H1 (cell line): ENCODE results near the gene STAP2. TPM values are rescaled to one million over a fixed set of nuclear protein-coding genes. Genes with fewer than 3 reads are reported as not detected.
"Not testable (repeated sequence)": the region's sequence is repeated elsewhere in the genome, so short reads cannot be mapped to it uniquely, and the experiment has no call there.

ENCODE experiments used
- CTCF ChIA-PET: fragments of 300-600 bp; sonication (Branson Sonifier 250); formaldehyde crosslinking; loops from one replicate; lab custom pipeline; 2021; ENCODE audit not compliant: partially characterized antibody; lab: Charles Lee
- POLR2A ChIA-PET: fragments of 300-600 bp; sonication (Branson Sonifier 250); formaldehyde crosslinking; loops from one replicate; lab custom pipeline; 2021; ENCODE audit warnings: inconsistent platforms; ENCODE audit not compliant: partially characterized antibody; lab: Charles Lee
- DNase-seq, 2 experiments: peaks; one replicate each; pipeline versions ENCODE4 v3.0.0 to v3.0.0-alpha.2; 2010 to 2022; ENCODE audit warnings: low spot score in 2 of 2, low read depth in 1 of 2, mixed read lengths in 1 of 2
- FAIRE-seq: peaks from 2 replicates; lab custom pipeline; 2011; peaks lifted over from hg19 to GRCh38; lab: Jason Lieb, UNC
- H2AFZ ChIP-seq: 2 replicates; pipeline ENCODE4 v1.8.1; 2012; ENCODE audit warnings: low read length, inconsistent platforms
- H2AK5ac ChIP-seq: 2 replicates; pipeline ENCODE4 v1.6.1; 2013; ENCODE audit warnings: low read depth, low read length
- H2BK120ac ChIP-seq: replicated peaks from 2 replicates; pipeline ENCODE3; 2013; ENCODE audit warnings: low read depth, low read length, inconsistent platforms
- H2BK12ac ChIP-seq: 2 replicates; pipeline ENCODE4 v1.6.1; 2013; ENCODE audit warnings: low read depth, low read length
- H2BK15ac ChIP-seq: 2 replicates; pipeline ENCODE4 v1.6.1; 2013; ENCODE audit warnings: low read length
- H2BK20ac ChIP-seq: 2 replicates; pipeline ENCODE4 v1.6.1; 2013; ENCODE audit warnings: low read length
- H2BK5ac ChIP-seq: 2 replicates; pipeline ENCODE4 v1.6.1; 2013; ENCODE audit warnings: low read depth, low read length
- H3K14ac ChIP-seq: 2 replicates; pipeline ENCODE4 v1.6.1; 2013; ENCODE audit warnings: inconsistent platforms; ENCODE audit not compliant: insufficient read length
- H3K18ac ChIP-seq: 2 replicates; pipeline ENCODE4 v1.6.1; 2013; ENCODE audit warnings: low read length; ENCODE audit errors: extremely low read depth
- H3K23ac ChIP-seq: 2 replicates; pipeline ENCODE4 v1.6.1; 2013; ENCODE audit warnings: inconsistent platforms; ENCODE audit not compliant: insufficient read length
- H3K23me2 ChIP-seq: 2 replicates; pipeline ENCODE4 v1.6.1; 2013; ENCODE audit warnings: low read depth, low read length
- H3K27ac ChIP-seq: 2 replicates; pipeline ENCODE4 v1.6.1; 2011; ENCODE audit warnings: low read depth, low read length, inconsistent platforms
- H3K27me3 ChIP-seq, 4 experiments: replicated peaks in 1 of 4; 1 replicate in 1 of 4; 2 replicates in 3 of 4; pipeline versions ENCODE4 v1.6.1 to v1.8.1; 2011 to 2013; ENCODE audit warnings: low read length in 3 of 4, mild to moderate bottlenecking in 3 of 4, inconsistent platforms in 2 of 4, mixed read lengths in 2 of 4, moderate library complexity in 1 of 4; ENCODE audit not compliant: control insufficient read depth in 3 of 4, insufficient read depth in 3 of 4; ENCODE audit errors: extremely low read depth in 1 of 4
- H3K36me3 ChIP-seq, 4 experiments: 2 replicates each; pipeline versions ENCODE4 v1.6.1 to v1.8.1; 2011 to 2013; ENCODE audit warnings: mild to moderate bottlenecking in 4 of 4, low read length in 3 of 4, moderate library complexity in 2 of 4, control low read depth in 1 of 4, inconsistent platforms in 1 of 4; ENCODE audit not compliant: insufficient read depth in 4 of 4, control insufficient read depth in 2 of 4
- H3K4ac ChIP-seq: replicated peaks from 2 replicates; pipeline ENCODE3; 2013; ENCODE audit warnings: low read length, low read depth, mixed read lengths, inconsistent platforms; ENCODE audit not compliant: insufficient read length
- H3K4me1 ChIP-seq, 4 experiments: replicated peaks in 1 of 4; 1 replicate in 1 of 4; 2 replicates in 3 of 4; pipeline versions ENCODE4 v1.6.1 to v1.8.1; 2011 to 2013; ENCODE audit warnings: low read length in 3 of 4, inconsistent platforms in 2 of 4, mixed read lengths in 1 of 4; ENCODE audit not compliant: insufficient read depth in 4 of 4, control insufficient read depth in 3 of 4
- H3K4me2 ChIP-seq, 2 experiments: 2 replicates each; pipeline versions ENCODE4 v1.6.1 to v1.8.1; 2011 to 2013; ENCODE audit warnings: low read depth in 2 of 2, low read length in 2 of 2, control low read depth in 1 of 2, inconsistent platforms in 1 of 2, mild to moderate bottlenecking in 1 of 2; ENCODE audit not compliant: insufficient read depth in 1 of 2
- H3K4me3 ChIP-seq, 4 experiments: fragments of 200-600, 300-600 bp in 1 of 4; sonication (generic), shearing (Covaris generic), sonication (Bioruptor Twin) in 1 of 4; 2 replicates each; pipeline versions ENCODE4 v1.5.1 to v1.8.1; 2011 to 2016; ENCODE audit warnings: low read length in 4 of 4, low read depth in 3 of 4, control low read depth in 2 of 4, inconsistent platforms in 2 of 4, mild to moderate bottlenecking in 2 of 4, mixed read lengths in 1 of 4, moderate library complexity in 1 of 4; ENCODE audit not compliant: insufficient read depth in 2 of 4; ENCODE audit errors: extremely low read depth in 1 of 4
- H3K56ac ChIP-seq: replicated peaks from 2 replicates; pipeline ENCODE3; 2013; ENCODE audit warnings: low read depth, mild to moderate bottlenecking, mixed read lengths, low read length, inconsistent platforms; ENCODE audit not compliant: insufficient read length
- H3K79me1 ChIP-seq: 2 replicates; pipeline ENCODE4 v1.6.1; 2013; ENCODE audit warnings: low read depth, low read length, control low read depth
- H3K79me2 ChIP-seq, 2 experiments: 2 replicates each; pipeline versions ENCODE4 v1.6.1 to v1.8.1; 2012 to 2013; ENCODE audit warnings: low read length in 2 of 2, mild to moderate bottlenecking in 2 of 2, inconsistent platforms in 1 of 2; ENCODE audit not compliant: insufficient read depth in 2 of 2, control insufficient read depth in 1 of 2
- H3K9ac ChIP-seq, 4 experiments: replicated peaks in 1 of 4; 1 replicate in 1 of 4; 2 replicates in 3 of 4; pipeline versions ENCODE4 v1.6.1 to v1.8.1; 2011 to 2013; ENCODE audit warnings: low read depth in 3 of 4, low read length in 3 of 4, control low read depth in 2 of 4, mild to moderate bottlenecking in 2 of 4, moderate library complexity in 2 of 4, inconsistent platforms in 1 of 4; ENCODE audit errors: extremely low read depth in 1 of 4
- H3K9me3 ChIP-seq, 2 experiments: 2 replicates each; pipeline versions ENCODE4 v1.6.1 to v1.8.1; 2012 to 2013; ENCODE audit warnings: mild to moderate bottlenecking in 2 of 2, moderate library complexity in 2 of 2, control low read depth in 1 of 2, inconsistent platforms in 1 of 2, low read depth in 1 of 2, low read length in 1 of 2, mixed read lengths in 1 of 2; ENCODE audit not compliant: insufficient read depth in 2 of 2
- H4K20me1 ChIP-seq, 2 experiments: replicated peaks in 1 of 2; 2 replicates each; pipeline versions ENCODE3 to v1.8.1; 2011 to 2013; ENCODE audit warnings: inconsistent platforms in 2 of 2, low read length in 2 of 2, mild to moderate bottlenecking in 1 of 2; ENCODE audit not compliant: insufficient read depth in 2 of 2, control insufficient read depth in 1 of 2
- H4K5ac ChIP-seq: 2 replicates; pipeline ENCODE4 v1.6.1; 2013; ENCODE audit warnings: low read length, low read depth, mixed read lengths, inconsistent platforms; ENCODE audit not compliant: insufficient read length
- H4K8ac ChIP-seq: 2 replicates; pipeline ENCODE4 v1.8.0; 2013; ENCODE audit warnings: mild to moderate bottlenecking, moderate library complexity, low read length, inconsistent platforms; ENCODE audit not compliant: insufficient read depth; ENCODE audit errors: extremely low read depth
- H4K91ac ChIP-seq: replicated peaks from 2 replicates; pipeline ENCODE3; 2013; ENCODE audit warnings: low read length, mixed read lengths, inconsistent platforms; ENCODE audit not compliant: insufficient read length
- WGBS, 2 experiments: shearing (Covaris generic) in 1 of 2; methylation state at CpG; one replicate each; pipeline versions ENCODE4 v1.1.6 to v1.1.7; 2013 to 2015; ENCODE audit warnings: low lambda C conversion rate in 2 of 2, mixed read lengths in 2 of 2, inconsistent platforms in 1 of 2, low coverage in 1 of 2, missing lambda C conversion rate in 1 of 2; ENCODE audit not compliant: insufficient replicate concordance in 2 of 2, insufficient coverage in 1 of 2, insufficient read length in 1 of 2; ENCODE audit errors: extremely low coverage in 1 of 2, missing lambda C conversion rate in 1 of 2; 5-methylcytosine and 5-hydroxymethylcytosine counted together
- polyA plus RNA-seq, 7 experiments: library from polyadenylated mRNA; depleted of rRNA in 3 of 7; stranded (reverse) in 5 of 7; unstranded in 2 of 7; fragments of >200 nt in 5 of 7; fragments of 200-250 nt in 2 of 7; gene quantifications; 1 replicate in 5 of 7; 2 replicates in 1 of 7; 4 replicates in 1 of 7; pipeline versions ENCODE4 v1.2.1 to v1.2.3, GENCODE V29; 2011 to 2013; ENCODE audit warnings: missing spikeins in 2 of 7, mixed read lengths in 2 of 7
- total RNA-seq: library from RNA; stranded (reverse); fragmentation: NEBNext Ultra II Directional; extraction: Animal tissue kit (Norgen Biotek cat#: 25700); gene quantifications from 2 replicates; pipeline ENCODE4 v1.2.1, GENCODE V29; 2021

STAP2 gene
- total and polyA plus RNA-seq, 2 of the 8 experiments (the other 6 are each of a cell fraction or from before 2014, with no cell fraction given), result 15.3 to 37.3 TPM

- H3K4me3 ChIP-seq, H2BK20ac ChIP-seq, H3K23ac ChIP-seq, H3K4me1 ChIP-seq, FAIRE-seq, H3K79me1 ChIP-seq, H3K9ac ChIP-seq, H4K5ac ChIP-seq, H3K27me3 ChIP-seq, H2BK5ac ChIP-seq, H2BK15ac ChIP-seq, H3K23me2 ChIP-seq, H4K91ac ChIP-seq, H3K4ac ChIP-seq, H3K4me2 ChIP-seq, H2BK12ac ChIP-seq, DNase-seq, H3K27ac ChIP-seq, H2AK5ac ChIP-seq, H3K9me3 ChIP-seq, H3K56ac ChIP-seq, H4K8ac ChIP-seq, H3K18ac ChIP-seq, H3K79me2 ChIP-seq, H2BK120ac ChIP-seq, H2AFZ ChIP-seq, H3K14ac ChIP-seq: not testable (repeated sequence)
- ChIA-PET POLR2A (interaction anchor here (1.3 kb wide), 1 partner anchor 82 kb away, joined by 3 read pairs; no protein-coding TSS in a partner anchor), CTCF (interaction anchor here (20.4 kb wide), 1 partner anchor 77 kb away, joined by 311 read pairs; the partner anchor contains the start of gene SHD)
- H4K20me1 ChIP-seq, result peaks cover 0 to 11% of the 10 kb centered on the region in 2 experiments
- WGBS, 2 experiments, result 95% methylated on average over 10 of the region's 16 CpGs; no CpG with 5 or more reads in 1 of the 2 experiments
- peaks cover 0 to 21% (median 9%) of the 10 kb centered on the region in 4 experiments; a peak in 6 of 8 replicates for H3K36me3 ChIP-seq
Measured at GRCh38 chr19:4349225-4349624, 10.6 kb upstream of the STAP2 start.
